Lower leg skin (tissue), 3 donors: ENCODE data around the gene C16orf96.

ENCODE experiments used
- POLR2A ChIP-seq, 2 donors: fragments of 450-650 bp; IDR thresholded peaks; one replicate each; pipeline ENCODE4 v1.6.1; 2016 to 2017; ENCODE audit warnings: antibody characterized with exemption in 2 of 2, mild to moderate bottlenecking in 1 of 2, moderate library complexity in 1 of 2
- TF ChIP-seq, protein P1 (sequence below), 3 donors: fragments of 450-650 bp; IDR thresholded peaks; one replicate each; pipeline ENCODE4 v1.5.1; 2016; ENCODE audit warnings: antibody characterized with exemption in 3 of 3, mild to moderate bottlenecking in 3 of 3, moderate library complexity in 2 of 3

- TF ChIP-seq, protein P1, sequence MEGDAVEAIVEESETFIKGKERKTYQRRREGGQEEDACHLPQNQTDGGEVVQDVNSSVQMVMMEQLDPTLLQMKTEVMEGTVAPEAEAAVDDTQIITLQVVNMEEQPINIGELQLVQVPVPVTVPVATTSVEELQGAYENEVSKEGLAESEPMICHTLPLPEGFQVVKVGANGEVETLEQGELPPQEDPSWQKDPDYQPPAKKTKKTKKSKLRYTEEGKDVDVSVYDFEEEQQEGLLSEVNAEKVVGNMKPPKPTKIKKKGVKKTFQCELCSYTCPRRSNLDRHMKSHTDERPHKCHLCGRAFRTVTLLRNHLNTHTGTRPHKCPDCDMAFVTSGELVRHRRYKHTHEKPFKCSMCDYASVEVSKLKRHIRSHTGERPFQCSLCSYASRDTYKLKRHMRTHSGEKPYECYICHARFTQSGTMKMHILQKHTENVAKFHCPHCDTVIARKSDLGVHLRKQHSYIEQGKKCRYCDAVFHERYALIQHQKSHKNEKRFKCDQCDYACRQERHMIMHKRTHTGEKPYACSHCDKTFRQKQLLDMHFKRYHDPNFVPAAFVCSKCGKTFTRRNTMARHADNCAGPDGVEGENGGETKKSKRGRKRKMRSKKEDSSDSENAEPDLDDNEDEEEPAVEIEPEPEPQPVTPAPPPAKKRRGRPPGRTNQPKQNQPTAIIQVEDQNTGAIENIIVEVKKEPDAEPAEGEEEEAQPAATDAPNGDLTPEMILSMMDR (IDR thresholded peaks at IDR 0.05), result no peak
- no peak for TF ChIP-seq POLR2A (IDR thresholded peaks at IDR 0.05)
Observed at GRCh38 chr16:4511441-4512082, 44.6 kb upstream of the C16orf96 start.
